ENCODE data around the gene SH3PXD2A.

SH3PXD2A gene

GRCh38 chr10:103553743-103554487, 301.5 kb downstream of the SH3PXD2A start:
- DNase-seq: peak; percentile 69

DNA sequence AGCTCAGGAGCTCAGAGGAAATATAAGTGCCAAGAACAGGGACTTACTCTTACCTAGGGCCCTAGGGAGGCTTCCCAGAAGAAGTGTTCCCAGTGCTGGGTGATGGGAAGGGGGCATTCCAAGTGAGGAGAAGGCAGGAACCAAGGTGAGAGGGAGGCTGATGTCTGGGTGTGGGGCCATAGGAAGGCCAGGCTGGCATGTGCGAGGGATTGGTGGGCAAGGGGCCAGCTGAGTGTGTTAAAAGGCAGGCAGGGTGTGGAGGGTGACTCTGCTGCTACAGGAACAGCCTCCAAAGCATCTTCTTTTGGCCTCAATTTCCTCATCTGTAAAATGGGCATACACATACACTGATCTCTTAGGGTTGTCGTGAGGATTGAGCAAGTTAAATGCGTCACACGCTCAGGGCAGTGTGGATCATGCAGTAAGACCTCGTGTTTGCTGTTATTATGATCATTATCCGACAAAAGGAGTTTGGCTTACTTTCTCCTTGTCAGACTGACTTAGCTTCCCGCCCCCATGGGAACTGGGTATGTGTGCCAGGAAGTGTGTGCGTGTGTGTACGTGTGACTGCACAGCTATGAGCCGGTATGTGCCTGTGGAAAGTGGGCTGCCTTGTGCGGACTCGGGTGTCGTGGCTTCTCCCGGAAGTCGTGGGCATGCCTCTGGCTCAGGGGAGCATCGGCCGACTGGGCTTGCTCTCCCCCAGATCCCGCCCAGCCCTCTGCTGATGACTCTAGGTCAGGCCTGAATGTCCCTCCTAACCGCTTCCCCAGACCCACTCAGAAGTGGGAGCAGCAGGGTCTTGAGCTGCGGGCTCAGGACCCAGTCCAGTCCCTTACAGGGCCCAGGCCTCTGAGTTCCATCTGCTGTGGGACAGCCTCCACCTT, 302.3 kb downstream of the SH3PXD2A start:
- DNase-seq: no peak

DNA sequence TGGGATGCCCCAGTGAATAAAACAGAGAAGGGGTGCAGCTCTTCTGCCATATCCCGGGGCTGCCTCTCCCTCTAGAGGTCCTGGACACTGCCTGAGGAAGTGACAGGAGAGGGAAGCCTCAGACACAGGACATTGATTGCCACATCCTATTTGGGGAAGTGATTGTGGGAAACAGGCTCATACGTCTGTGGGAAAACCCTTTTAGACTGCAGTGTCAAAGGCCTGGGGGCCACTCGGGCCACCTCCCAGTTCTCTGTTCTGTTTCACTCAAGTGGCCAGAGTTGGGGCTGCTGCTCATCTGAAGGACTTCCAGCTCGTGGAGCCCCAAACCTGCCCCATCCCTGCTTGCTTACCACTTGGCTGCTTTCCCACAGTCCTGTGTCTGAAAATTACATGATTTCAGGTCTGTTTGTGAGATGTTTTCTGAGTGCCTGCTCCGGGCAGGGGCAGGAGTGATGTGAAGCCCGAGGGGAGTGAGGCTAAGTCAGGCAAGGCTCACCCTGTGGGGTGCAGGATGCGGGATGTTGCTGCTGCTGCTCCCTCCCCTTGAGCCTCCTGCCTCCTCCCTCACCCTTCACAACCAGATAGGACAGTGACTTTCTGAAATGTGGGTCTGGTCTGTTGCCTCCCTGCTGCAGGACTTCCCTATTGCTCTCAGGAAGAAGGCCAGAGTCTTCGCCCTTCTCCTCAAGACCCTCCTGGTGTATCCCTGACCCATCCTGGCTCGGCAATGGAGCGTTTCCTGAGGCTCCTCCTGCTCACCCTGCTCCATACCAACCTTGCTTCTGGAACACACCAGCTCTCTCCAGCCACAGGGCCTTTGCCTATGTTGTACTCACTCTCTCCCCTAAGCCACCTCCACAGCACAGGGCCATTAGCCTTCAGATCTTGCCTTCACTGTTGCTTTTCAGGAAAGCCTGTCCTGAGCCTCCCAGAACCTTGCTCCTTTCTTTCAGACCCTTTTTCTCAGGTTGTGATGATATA, 303.5 kb downstream of the SH3PXD2A start:
- peak; percentile 96 for DNase-seq

DNA sequence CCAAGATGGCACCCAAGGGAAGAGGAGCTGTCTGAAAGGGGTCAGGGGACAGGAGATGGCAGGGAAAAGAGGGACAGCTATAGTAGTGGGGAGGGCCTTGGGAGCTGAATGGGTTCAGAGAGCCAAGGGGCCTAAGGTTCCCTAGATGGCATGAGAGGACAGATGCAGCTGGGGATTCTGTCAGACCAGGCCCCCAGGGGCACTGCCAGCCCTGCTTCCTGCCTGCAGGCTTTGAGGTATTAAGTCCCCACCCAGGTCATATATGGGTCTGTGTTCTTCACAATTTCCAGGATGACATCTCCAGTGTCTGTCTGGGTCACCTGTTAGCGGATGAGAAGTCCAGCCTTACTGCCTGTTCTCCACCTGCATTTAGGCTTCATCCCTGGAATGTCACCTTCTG, 305.1 kb downstream of the SH3PXD2A start:
- DNase-seq: no peak

- no peak for DNase-seq
Observed at GRCh38 chr10:103549349-103549685, 306.1 kb downstream of the SH3PXD2A start.

DNA sequence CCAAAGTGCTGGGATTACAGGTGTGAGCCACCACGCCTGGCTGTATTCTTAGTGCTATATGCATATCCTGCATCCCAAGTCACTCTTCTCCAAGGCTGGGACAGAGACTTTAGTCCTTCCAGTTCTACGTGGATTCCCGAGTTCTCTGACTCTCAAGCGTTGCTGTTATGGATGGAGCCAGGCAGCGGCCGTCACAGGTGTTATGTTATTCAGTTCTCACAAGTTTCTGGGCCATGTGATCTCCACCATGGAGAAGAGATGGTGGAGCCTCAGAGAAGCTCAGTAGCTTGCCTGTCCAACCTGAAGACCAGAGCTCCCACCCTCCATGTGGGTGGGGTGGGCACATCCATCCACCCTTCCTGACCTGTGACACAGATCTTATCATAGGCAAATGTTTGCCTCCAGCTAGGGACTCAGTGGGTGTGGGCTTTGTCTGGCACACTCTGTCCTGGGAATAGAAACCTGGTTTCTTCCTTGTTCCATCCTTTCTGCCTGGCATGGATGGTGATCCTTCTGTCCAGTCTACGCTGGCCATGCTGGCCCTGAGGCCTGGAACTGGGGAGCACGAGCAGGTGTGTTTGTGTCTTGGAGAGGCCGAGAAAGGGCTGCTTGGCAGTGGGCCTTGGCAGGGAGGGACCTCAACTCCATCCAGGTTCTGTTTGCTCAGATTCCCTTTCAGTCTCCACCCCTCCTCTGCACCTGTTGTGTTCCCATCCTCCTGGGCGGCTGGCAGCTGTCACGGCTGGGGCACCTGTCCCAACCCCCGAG, 306.6 kb downstream of the SH3PXD2A start:
- no peak for DNase-seq

- DNase-seq: no peak
Observed at GRCh38 chr10:103548006-103548405, 307.4 kb downstream of the SH3PXD2A start.

DNA sequence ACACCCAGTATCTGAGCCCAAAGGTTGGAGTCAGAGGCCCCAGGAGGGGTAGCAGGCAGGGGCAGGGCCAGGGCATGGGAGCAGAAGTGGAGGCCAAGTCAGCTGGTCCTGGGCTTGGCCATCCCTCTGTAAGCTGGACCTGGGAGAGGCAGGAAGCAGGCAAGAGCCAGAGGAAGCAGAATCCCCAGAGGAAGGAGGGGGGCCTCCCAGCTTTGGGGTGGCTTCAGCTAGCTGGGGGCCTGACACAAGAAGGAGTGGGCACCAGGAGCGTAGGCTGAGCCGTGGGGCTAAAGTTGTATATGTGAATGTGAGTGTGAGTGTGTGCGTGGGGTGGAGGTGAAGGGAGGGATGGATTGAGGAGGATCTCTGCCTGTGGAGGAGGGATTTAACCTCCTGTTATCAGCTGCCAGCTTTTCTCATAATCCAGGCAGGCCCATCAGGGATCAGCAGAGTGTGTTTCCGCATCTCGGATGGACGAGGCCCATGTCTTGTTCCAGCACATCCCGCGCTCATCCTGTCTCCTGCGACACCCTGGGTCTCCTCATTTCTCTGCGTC, 307.9 kb downstream of the SH3PXD2A start:
- no peak for DNase-seq

DNA sequence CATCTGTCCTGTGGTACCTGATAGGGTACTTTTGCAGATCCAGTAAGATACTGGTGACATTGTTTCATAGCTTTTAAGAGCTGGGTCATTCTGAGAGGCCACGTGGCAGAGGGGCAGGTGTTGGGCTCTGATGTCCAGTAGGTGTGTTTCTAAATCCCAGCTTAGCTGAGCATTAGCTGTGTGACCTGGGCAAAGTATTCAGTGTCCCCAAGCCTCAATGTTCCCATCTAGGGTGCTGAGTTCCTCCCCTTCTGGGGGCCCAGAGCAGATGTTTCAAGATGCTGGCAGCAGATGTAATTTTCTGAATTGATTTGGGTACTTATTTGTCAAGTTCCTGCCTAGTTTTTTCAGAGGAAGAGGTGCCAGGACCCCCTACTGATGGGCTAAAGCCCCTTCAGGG, 309.0 kb downstream of the SH3PXD2A start:
- no peak for DNase-seq

DNA sequence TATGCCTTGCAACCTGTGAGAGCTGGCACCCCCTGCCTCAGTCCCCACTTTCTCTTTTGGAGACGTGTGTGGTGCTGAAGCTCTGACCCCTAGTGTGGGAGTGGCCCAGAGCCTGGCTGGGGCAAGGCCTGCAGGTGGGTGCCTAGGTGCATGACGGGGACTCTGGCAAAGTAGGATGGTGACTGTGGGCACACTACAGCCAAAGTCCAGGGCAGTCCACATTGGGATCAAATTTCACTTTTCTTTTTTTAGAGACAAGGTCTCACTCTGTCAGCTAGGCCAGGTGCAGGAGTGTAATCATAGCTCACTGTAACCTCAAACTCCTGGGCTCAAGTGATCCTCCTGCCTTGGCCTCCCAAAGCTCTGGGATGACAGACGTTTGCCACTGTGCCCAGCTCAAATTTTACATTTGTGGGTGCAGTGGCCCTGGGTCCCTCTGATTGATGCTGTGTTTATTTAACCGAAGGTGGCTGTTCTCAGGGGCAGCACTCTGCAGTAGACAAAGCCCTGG, 309.6 kb downstream of the SH3PXD2A start:
- DNase-seq: no peak

DNA sequence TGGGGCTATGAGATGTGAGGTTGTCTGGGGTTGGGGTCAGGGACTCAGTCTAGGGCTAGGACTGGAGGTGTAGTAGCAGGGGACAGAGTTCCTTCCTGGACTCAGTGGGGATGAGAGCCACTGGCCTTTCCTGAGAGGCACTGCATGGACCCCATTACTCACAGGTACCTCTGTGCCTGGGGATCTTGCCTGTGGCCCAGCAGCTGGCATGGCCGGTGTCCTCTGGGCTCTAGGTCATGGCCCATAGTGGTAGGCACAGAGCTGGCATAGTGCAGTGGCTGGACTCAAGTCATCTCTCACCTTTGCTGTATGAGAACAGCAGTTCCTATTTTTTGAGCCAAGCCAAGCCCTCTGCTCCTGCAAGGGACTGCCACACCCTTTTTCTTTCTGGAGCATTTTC, 310.0 kb downstream of the SH3PXD2A start:
- DNase-seq: no peak

GRCh38 chr10:103544657-103545310, 310.6 kb downstream of the SH3PXD2A start:
- DNase-seq: no peak
